Hematopoietic multipotent progenitor cell treated with erythropoietin and hydrocortisone succinate and interleukin-3 and kit ligand, for 6 days (in vitro differentiated cells): ENCODE results near the gene RAI14.
A peak's percentile ranks its signal among the peaks of the same experiment; 100 is the strongest.

Source experiments
- DNase-seq: peaks from one replicate; pipeline ENCODE4 v3.0.0-alpha.2; 2015

The RAI14 gene

GRCh38 chr5:34831303-34831702 lies 175.2 kb downstream of the RAI14 start:
- no peak for DNase-seq

GRCh38 chr5:34832568-34832967 lies 176.4 kb downstream of the RAI14 start:
- DNase-seq: no peak

- DNase-seq: no peak
Observed at GRCh38 chr5:34833090-34833489, 177.0 kb downstream of the RAI14 start.

- DNase-seq: no peak
Observed at GRCh38 chr5:34833976-34834793, 178.1 kb downstream of the RAI14 start.

GRCh38 chr5:34834794-34835089 lies 178.6 kb downstream of the RAI14 start:
- no peak for DNase-seq

GRCh38 chr5:34835664-34836063 lies 179.5 kb downstream of the RAI14 start:
- no peak for DNase-seq

GRCh38 chr5:34838785-34839714 lies 182.9 kb downstream of the RAI14 start, which contains the start of gene TTC23L:
TSS of gene TTC23L (plus strand) at chr5:34839164. CDS start at chr5:34840672, 1,508 bp downstream.
- DNase-seq: peak; percentile 92

GRCh38 chr5:34841816-34842215 lies 185.7 kb downstream of the RAI14 start:
- no peak for DNase-seq

GRCh38 chr5:34842554-34842953 lies 186.4 kb downstream of the RAI14 start:
- DNase-seq: no peak

- DNase-seq: peak; percentile 13
Observed at GRCh38 chr5:34843497-34843896, 187.4 kb downstream of the RAI14 start.

GRCh38 chr5:34844106-34844505 lies 188.0 kb downstream of the RAI14 start:
- peak; percentile 72 for DNase-seq

- no peak for DNase-seq
Observed at GRCh38 chr5:34844999-34845398, 188.9 kb downstream of the RAI14 start.

- no peak for DNase-seq
Observed at GRCh38 chr5:34847056-34847455, 190.9 kb downstream of the RAI14 start.

GRCh38 chr5:34847552-34847951 lies 191.4 kb downstream of the RAI14 start:
- DNase-seq: no peak

- DNase-seq: no peak
Observed at GRCh38 chr5:34848230-34848629, 192.1 kb downstream of the RAI14 start.

- DNase-seq: no peak
Observed at GRCh38 chr5:34849253-34849652, 193.1 kb downstream of the RAI14 start.

- no peak for DNase-seq
Observed at GRCh38 chr5:34854459-34855174, 198.5 kb downstream of the RAI14 start.

GRCh38 chr5:34857161-34857560 lies 201.0 kb downstream of the RAI14 start:
- no peak for DNase-seq

- DNase-seq: no peak
Observed at GRCh38 chr5:34857894-34858293, 201.8 kb downstream of the RAI14 start.

GRCh38 chr5:34858790-34859189 lies 202.7 kb downstream of the RAI14 start:
- no peak for DNase-seq

- DNase-seq: no peak
Observed at GRCh38 chr5:34859253-34859652, 203.1 kb downstream of the RAI14 start.

GRCh38 chr5:34863946-34864345 lies 207.8 kb downstream of the RAI14 start:
- DNase-seq: no peak

GRCh38 chr5:34865091-34865490 lies 209.0 kb downstream of the RAI14 start:
- DNase-seq: no peak
